ENCODE data around the gene ACAA2. TPM values are rescaled to one million over a fixed set of nuclear protein-coding genes. Genes with fewer than 3 reads are reported as not detected.
A peak's percentile ranks its signal among the peaks of the same experiment; 100 is the strongest.

ACAA2 gene
- total RNA-seq, 1 donor from 2014 or later, result 109 TPM

- TF ChIP-seq CTCF (IDR thresholded peaks at IDR 0.05; ENCODE audit: partially characterized antibody, unreplicated experiment), result peak; percentile 44
- peak; percentile 64 for DNase-seq
- H3K27me3 Mint-ChIP-seq (ENCODE audit: unreplicated experiment), result peaks cover 14% of the 10 kb centered on the region
- peak overlapping the region; percentile 48 for H3K27ac Mint-ChIP-seq (ENCODE audit: unreplicated experiment)
- peaks cover 21% of the 10 kb centered on the region for H3K4me1 Mint-ChIP-seq (ENCODE audit: low read depth, unreplicated experiment)
- peaks cover 8% of the 10 kb centered on the region for H3K9me3 Mint-ChIP-seq (ENCODE audit: unreplicated experiment)
- peak overlapping the region; percentile 11 for H3K4me3 Mint-ChIP-seq (ENCODE audit: unreplicated experiment)
- no peaks in the 10 kb centered on the region for H3K36me3 Mint-ChIP-seq (ENCODE audit: unreplicated experiment)
Measured at GRCh38 chr18:49768051-49768391, 45.3 kb downstream of the ACAA2 start.

GRCh38 chr18:49767111-49768050, 46.0 kb downstream of the ACAA2 start:
- H3K9me3 Mint-ChIP-seq (ENCODE audit: unreplicated experiment), result peaks cover 8% of the 10 kb centered on the region
- H3K36me3 Mint-ChIP-seq (ENCODE audit: unreplicated experiment), result no peaks in the 10 kb centered on the region
- peak overlapping the region; percentile 11 for H3K4me3 Mint-ChIP-seq (ENCODE audit: unreplicated experiment)
- peaks cover 21% of the 10 kb centered on the region for H3K4me1 Mint-ChIP-seq (ENCODE audit: low read depth, unreplicated experiment)
- H3K27me3 Mint-ChIP-seq (ENCODE audit: unreplicated experiment), result peaks cover 15% of the 10 kb centered on the region
- TF ChIP-seq CTCF (IDR thresholded peaks at IDR 0.05; ENCODE audit: partially characterized antibody, unreplicated experiment), result no peak
- peak overlapping the region; percentile 60 for H3K27ac Mint-ChIP-seq (ENCODE audit: unreplicated experiment)
- DNase-seq, result peak; percentile 46

- peaks cover 8% of the 10 kb centered on the region for H3K9me3 Mint-ChIP-seq (ENCODE audit: unreplicated experiment)
- no peak for TF ChIP-seq CTCF (IDR thresholded peaks at IDR 0.05; ENCODE audit: partially characterized antibody, unreplicated experiment)
- peak overlapping the region; percentile 60 for H3K27ac Mint-ChIP-seq (ENCODE audit: unreplicated experiment)
- H3K36me3 Mint-ChIP-seq (ENCODE audit: unreplicated experiment), result no peaks in the 10 kb centered on the region
- peak overlapping the region; percentile 49 for H3K4me3 Mint-ChIP-seq (ENCODE audit: unreplicated experiment)
- H3K27me3 Mint-ChIP-seq (ENCODE audit: unreplicated experiment), result peaks cover 15% of the 10 kb centered on the region
- no peak for DNase-seq
- peaks cover 21% of the 10 kb centered on the region for H3K4me1 Mint-ChIP-seq (ENCODE audit: low read depth, unreplicated experiment)
Measured at GRCh38 chr18:49766646-49767045, 46.7 kb downstream of the ACAA2 start.

- Mint-ChIP-seq H3K27me3 (ENCODE audit: unreplicated experiment) (peaks cover 21% of the 10 kb centered on the region), H3K36me3 (ENCODE audit: unreplicated experiment) (no peaks in the 10 kb centered on the region), H3K9me3 (ENCODE audit: unreplicated experiment) (peaks cover 11% of the 10 kb centered on the region), H3K4me1 (ENCODE audit: low read depth, unreplicated experiment) (peaks cover 27% of the 10 kb centered on the region), H3K27ac (ENCODE audit: unreplicated experiment) (no peak overlapping the region), H3K4me3 (ENCODE audit: unreplicated experiment) (no peak overlapping the region)
- DNase-seq, result no peak
- TF ChIP-seq CTCF (IDR thresholded peaks at IDR 0.05; ENCODE audit: partially characterized antibody, unreplicated experiment), result no peak
Measured at GRCh38 chr18:49764032-49764431, 49.3 kb downstream of the ACAA2 start.

GRCh38 chr18:49763590-49763989, 49.7 kb downstream of the ACAA2 start:
- H3K9me3 Mint-ChIP-seq (ENCODE audit: unreplicated experiment), result peaks cover 16% of the 10 kb centered on the region
- TF ChIP-seq CTCF (IDR thresholded peaks at IDR 0.05; ENCODE audit: partially characterized antibody, unreplicated experiment), result no peak
- H3K4me1 Mint-ChIP-seq (ENCODE audit: low read depth, unreplicated experiment), result peaks cover 30% of the 10 kb centered on the region
- H3K27ac Mint-ChIP-seq (ENCODE audit: unreplicated experiment), result no peak overlapping the region
- H3K4me3 Mint-ChIP-seq (ENCODE audit: unreplicated experiment), result no peak overlapping the region
- no peaks in the 10 kb centered on the region for H3K36me3 Mint-ChIP-seq (ENCODE audit: unreplicated experiment)
- peaks cover 21% of the 10 kb centered on the region for H3K27me3 Mint-ChIP-seq (ENCODE audit: unreplicated experiment)
- DNase-seq, result no peak

All from glutamatergic neuron (in vitro differentiated cells).